Measurements from ENCODE around the gene LUM.

LUM gene

DNA sequence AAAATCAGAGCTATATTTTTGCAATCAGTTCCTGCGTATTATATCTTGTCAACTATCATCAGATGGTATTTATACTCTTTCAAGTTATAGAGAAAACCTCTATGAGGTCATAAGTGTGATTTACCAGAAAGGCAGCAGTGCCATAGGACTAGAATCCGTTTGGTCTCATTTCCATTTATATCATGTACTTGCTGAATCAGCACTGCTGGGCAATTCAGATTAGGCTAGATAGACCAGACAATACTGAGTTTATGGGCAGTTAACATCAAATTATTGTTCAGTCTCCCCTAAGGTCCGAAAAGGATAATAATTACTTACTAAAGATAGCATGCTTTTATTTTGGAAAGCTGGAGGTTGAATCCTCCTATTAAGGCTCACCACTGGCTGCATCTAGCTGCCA, 46.7 kb downstream of the LUM start:
- Histone ChIP-seq H3K27me3 (ENCODE audit: control insufficient read depth, low read length) (no peaks in the 10 kb centered on the region), H3K4me1 (ENCODE audit: control insufficient read depth, low read length) (no peaks in the 10 kb centered on the region), H3K27ac (ENCODE audit: low read depth, low read length) (no peak overlapping the region), H3K4me2 (ENCODE audit: low read length) (no peak overlapping the region), H3K79me2 (ENCODE audit: control insufficient read depth, low read length) (no peaks in the 10 kb centered on the region), H3K9me3 (ENCODE audit: control insufficient read depth, insufficient read depth, low read length) (no peaks in the 10 kb centered on the region), H3F3A (ENCODE audit: control insufficient read depth, insufficient read depth) (no peaks in the 10 kb centered on the region), H3K9me2 (replicated peaks; ENCODE audit: control insufficient read depth, low read length) (no peaks in the 10 kb centered on the region), H4K20me1 (ENCODE audit: control insufficient read depth, insufficient read depth, low read depth, low read length) (no peaks in the 10 kb centered on the region), H3K4me3 (ENCODE audit: low read length) (no peak overlapping the region), H3K36me3 (ENCODE audit: control insufficient read depth, low read length) (no peaks in the 10 kb centered on the region)
- no peak for TF ChIP-seq EZH2phosphoT487 (IDR thresholded peaks at IDR 0.05; ENCODE audit: borderline replicate concordance, low read length)
- TF ChIP-seq, protein P1, sequence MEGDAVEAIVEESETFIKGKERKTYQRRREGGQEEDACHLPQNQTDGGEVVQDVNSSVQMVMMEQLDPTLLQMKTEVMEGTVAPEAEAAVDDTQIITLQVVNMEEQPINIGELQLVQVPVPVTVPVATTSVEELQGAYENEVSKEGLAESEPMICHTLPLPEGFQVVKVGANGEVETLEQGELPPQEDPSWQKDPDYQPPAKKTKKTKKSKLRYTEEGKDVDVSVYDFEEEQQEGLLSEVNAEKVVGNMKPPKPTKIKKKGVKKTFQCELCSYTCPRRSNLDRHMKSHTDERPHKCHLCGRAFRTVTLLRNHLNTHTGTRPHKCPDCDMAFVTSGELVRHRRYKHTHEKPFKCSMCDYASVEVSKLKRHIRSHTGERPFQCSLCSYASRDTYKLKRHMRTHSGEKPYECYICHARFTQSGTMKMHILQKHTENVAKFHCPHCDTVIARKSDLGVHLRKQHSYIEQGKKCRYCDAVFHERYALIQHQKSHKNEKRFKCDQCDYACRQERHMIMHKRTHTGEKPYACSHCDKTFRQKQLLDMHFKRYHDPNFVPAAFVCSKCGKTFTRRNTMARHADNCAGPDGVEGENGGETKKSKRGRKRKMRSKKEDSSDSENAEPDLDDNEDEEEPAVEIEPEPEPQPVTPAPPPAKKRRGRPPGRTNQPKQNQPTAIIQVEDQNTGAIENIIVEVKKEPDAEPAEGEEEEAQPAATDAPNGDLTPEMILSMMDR (IDR thresholded peaks at IDR 0.05; ENCODE audit: low read depth, low read length, poor library complexity, severe bottlenecking) = no peak

DNA sequence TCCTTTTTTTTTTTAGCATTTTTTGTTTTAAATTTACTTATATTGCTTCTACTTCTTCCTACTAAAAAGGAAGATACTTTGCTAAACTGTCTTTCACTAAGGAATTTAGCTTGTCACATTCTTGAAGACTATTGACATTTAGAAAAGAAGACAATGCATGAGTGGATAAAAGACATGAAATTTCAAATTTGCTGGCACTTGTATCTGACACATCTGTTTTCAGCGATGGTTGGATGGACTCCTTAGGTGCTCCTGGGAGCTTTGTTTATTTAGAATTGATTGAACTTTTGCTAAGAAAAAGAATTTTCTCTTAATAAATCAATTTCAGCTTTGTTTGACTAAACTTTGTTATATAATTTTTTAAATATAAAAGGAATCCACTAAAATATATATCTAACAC, 50.2 kb downstream of the LUM start:
- Histone ChIP-seq H3K4me3 (ENCODE audit: low read length) (no peak overlapping the region), H3K4me1 (ENCODE audit: control insufficient read depth, low read length) (no peaks in the 10 kb centered on the region), H3K36me3 (ENCODE audit: control insufficient read depth, low read length) (no peaks in the 10 kb centered on the region), H3F3A (ENCODE audit: control insufficient read depth, insufficient read depth) (no peaks in the 10 kb centered on the region), H3K4me2 (ENCODE audit: low read length) (no peak overlapping the region), H3K9me2 (replicated peaks; ENCODE audit: control insufficient read depth, low read length) (no peaks in the 10 kb centered on the region), H3K27ac (ENCODE audit: low read depth, low read length) (no peak overlapping the region), H3K79me2 (ENCODE audit: control insufficient read depth, low read length) (no peaks in the 10 kb centered on the region), H3K27me3 (ENCODE audit: control insufficient read depth, low read length) (no peaks in the 10 kb centered on the region), H4K20me1 (ENCODE audit: control insufficient read depth, insufficient read depth, low read depth, low read length) (no peaks in the 10 kb centered on the region), H3K9me3 (ENCODE audit: control insufficient read depth, insufficient read depth, low read length) (no peaks in the 10 kb centered on the region)
- TF ChIP-seq, protein P1 (IDR thresholded peaks at IDR 0.05; ENCODE audit: low read depth, low read length, poor library complexity, severe bottlenecking) = no peak
- TF ChIP-seq EZH2phosphoT487 (IDR thresholded peaks at IDR 0.05; ENCODE audit: borderline replicate concordance, low read length) = no peak

DNA sequence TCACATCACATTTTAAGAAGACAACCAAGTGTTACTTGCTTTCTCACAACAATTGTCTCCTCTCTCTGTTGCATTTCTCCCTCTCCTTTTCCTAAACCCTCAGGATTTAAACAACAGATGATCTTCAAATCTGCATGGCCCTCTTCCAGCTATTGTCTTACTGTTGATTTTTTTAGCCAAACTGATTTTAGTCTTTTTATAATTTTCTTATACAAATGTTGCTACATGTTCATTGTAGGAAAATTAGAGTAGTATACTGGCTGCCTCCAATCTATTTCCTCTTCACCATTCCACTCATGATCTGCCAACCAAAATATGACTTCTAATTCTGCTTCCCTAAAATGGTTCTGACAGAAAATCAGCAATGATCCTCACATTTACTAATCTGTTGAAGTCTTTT, 52.1 kb downstream of the LUM start:
- Histone ChIP-seq H3F3A (ENCODE audit: control insufficient read depth, insufficient read depth) (no peaks in the 10 kb centered on the region), H3K4me3 (ENCODE audit: low read length) (no peak overlapping the region), H3K27me3 (ENCODE audit: control insufficient read depth, low read length) (no peaks in the 10 kb centered on the region), H3K4me2 (ENCODE audit: low read length) (no peak overlapping the region), H3K9me2 (replicated peaks; ENCODE audit: control insufficient read depth, low read length) (no peaks in the 10 kb centered on the region), H3K36me3 (ENCODE audit: control insufficient read depth, low read length) (no peaks in the 10 kb centered on the region), H3K9me3 (ENCODE audit: control insufficient read depth, insufficient read depth, low read length) (no peaks in the 10 kb centered on the region), H3K79me2 (ENCODE audit: control insufficient read depth, low read length) (no peaks in the 10 kb centered on the region), H3K4me1 (ENCODE audit: control insufficient read depth, low read length) (no peaks in the 10 kb centered on the region), H3K27ac (ENCODE audit: low read depth, low read length) (no peak overlapping the region), H4K20me1 (ENCODE audit: control insufficient read depth, insufficient read depth, low read depth, low read length) (no peaks in the 10 kb centered on the region)
- no peak for TF ChIP-seq EZH2phosphoT487 (IDR thresholded peaks at IDR 0.05; ENCODE audit: borderline replicate concordance, low read length)
- TF ChIP-seq, protein P1 (IDR thresholded peaks at IDR 0.05; ENCODE audit: low read depth, low read length, poor library complexity, severe bottlenecking) = no peak

DNA sequence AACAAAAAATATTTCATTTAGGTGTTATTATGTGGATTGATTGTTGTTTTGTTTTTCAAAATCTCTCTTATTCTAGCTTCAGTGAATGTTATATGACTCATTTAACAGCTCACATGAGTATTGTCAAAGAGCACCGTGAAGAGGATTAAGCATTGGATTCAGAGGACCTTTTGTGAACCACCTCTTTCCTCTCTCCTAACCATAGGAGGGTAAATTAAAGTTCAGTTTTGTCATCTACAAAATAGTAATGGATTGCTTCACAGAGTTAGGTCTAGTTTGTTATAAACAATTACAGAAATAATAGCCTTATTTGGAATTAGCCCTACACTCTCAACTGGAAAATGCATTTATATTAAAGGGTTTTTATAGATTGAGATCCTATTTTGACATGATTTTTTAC, 52.5 kb downstream of the LUM start:
- Histone ChIP-seq H3F3A (ENCODE audit: control insufficient read depth, insufficient read depth) (no peaks in the 10 kb centered on the region), H3K36me3 (ENCODE audit: control insufficient read depth, low read length) (no peaks in the 10 kb centered on the region), H3K4me2 (ENCODE audit: low read length) (no peak overlapping the region), H3K79me2 (ENCODE audit: control insufficient read depth, low read length) (no peaks in the 10 kb centered on the region), H3K9me3 (ENCODE audit: control insufficient read depth, insufficient read depth, low read length) (no peaks in the 10 kb centered on the region), H3K9me2 (replicated peaks; ENCODE audit: control insufficient read depth, low read length) (no peaks in the 10 kb centered on the region), H4K20me1 (ENCODE audit: control insufficient read depth, insufficient read depth, low read depth, low read length) (no peaks in the 10 kb centered on the region), H3K4me3 (ENCODE audit: low read length) (no peak overlapping the region), H3K27ac (ENCODE audit: low read depth, low read length) (no peak overlapping the region), H3K4me1 (ENCODE audit: control insufficient read depth, low read length) (no peaks in the 10 kb centered on the region), H3K27me3 (ENCODE audit: control insufficient read depth, low read length) (no peaks in the 10 kb centered on the region)
- TF ChIP-seq EZH2phosphoT487 (IDR thresholded peaks at IDR 0.05; ENCODE audit: borderline replicate concordance, low read length) = no peak
- TF ChIP-seq, protein P1 (IDR thresholded peaks at IDR 0.05; ENCODE audit: low read depth, low read length, poor library complexity, severe bottlenecking) = no peak

Measured in DOHH2 (cell line).